GM21390 (cell line): ENCODE results near the gene ABTB2.
"Not testable (repeated sequence)": the region's sequence is repeated elsewhere in the genome, so short reads cannot be mapped to it uniquely, and the experiment has no call there.

Experiments used
- ATAC-seq: cut with Tn5 transposase; IDR thresholded peaks from one replicate; pipeline ENCODE4 v1.9.1; 2021; ENCODE audit not compliant: unreplicated experiment

The ABTB2 gene

DNA sequence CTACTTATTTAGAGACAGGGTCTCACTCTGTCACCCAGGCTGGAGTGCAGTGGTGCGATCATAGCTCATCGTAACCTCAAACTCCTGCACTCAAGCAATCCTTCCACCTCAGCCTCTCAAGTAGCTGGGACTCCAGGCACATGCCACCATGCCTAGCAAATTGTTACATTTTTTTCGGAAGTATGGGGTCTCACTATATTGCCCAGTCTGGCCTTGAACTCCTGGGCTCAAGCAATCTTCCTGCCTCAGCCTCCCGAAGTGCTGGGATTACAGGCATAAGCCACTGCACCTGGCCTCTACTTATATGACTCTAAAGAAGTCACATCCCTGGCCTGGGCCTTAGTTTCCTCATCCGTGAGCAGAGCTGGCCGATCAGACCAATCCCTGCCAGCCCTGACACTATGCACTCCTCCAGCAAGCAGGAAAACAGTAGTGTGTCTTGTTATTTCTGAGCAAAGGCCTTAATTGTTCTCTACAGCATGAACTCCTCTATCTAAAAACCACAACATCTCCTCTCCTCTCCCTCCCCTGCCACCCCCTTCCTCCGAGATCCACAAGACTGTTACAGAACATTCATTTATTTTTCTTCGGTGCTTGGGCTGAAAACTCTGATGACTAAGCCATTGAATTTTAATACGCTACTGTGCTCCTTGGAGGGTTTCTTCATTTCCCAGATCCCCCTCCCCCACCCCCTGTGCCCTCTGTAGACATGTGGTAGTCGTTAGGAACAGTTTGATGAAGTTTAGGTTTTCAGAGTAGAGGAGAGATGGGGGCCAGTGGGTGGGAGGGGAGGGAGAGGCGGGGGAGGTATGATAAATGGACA lies 91.5 kb downstream of the ABTB2 start:
- no peak for ATAC-seq

DNA sequence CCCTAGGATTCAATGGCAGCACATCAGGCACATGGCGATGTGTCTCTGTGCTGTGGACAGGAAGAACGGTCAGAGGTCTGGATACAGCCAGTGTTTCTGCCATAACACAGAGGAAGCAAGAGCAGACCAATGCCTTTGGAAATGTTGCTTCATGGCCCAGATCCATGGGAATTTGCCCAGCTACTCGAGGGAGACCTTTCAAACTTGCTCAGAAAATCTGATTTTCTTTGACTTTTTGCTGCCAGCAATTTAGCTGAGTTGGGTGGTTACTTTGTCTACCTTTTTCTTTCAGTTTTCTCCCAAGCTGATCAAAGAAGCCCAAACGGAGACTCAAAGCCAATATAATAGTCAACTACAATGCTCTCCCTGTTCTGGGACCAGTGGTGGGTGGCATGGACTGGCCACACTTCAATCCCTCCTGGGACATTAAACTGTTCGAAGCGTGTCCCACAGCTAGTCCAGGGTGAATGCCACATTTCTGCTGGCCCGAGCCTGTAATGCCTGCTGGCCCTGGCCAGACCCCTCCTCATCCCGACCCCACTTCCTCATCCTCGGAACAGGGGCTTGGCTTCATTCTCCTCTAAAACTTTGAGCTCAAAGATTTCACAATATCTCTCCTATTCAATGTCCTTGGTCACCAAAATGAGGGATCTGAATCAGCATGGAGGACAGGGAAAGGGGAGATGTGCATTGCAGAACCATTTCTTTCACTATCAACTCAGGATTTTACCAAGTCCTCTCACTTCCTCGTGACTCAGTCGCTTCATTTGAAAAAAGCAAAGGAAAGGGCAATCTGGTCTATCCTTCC lies 93.3 kb downstream of the ABTB2 start:
- no peak for ATAC-seq

DNA sequence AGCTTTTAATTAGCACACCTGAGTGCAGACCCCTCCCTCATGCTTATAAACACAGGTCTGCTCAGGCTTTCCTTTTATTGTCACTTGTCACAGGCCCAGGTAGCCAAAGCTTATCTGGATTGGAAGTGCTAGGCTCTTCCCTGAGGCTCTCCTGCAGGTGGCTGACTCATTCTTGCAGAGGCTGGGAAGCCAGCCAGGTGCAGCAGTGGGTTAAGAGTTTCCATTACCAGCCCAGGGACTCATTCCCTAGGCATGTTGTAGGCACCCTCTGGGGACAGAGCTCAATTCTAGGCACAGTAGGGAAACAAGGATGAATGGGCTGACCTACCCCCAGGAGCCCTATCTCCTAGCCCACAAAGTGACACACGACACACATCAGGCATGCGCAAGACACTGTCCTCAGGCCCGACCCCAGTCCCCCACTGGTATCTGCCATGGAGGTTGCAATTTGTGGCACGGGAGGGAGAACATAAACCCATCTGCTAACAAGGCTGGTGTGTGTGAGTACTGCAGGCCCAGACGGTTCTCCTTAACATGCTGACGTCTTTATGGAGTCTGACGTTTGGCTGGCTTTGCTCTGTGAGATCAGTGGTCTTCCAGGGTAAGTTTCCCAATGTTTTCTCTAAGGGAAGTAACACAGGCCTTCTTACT lies 94.2 kb downstream of the ABTB2 start:
- no peak for ATAC-seq

DNA sequence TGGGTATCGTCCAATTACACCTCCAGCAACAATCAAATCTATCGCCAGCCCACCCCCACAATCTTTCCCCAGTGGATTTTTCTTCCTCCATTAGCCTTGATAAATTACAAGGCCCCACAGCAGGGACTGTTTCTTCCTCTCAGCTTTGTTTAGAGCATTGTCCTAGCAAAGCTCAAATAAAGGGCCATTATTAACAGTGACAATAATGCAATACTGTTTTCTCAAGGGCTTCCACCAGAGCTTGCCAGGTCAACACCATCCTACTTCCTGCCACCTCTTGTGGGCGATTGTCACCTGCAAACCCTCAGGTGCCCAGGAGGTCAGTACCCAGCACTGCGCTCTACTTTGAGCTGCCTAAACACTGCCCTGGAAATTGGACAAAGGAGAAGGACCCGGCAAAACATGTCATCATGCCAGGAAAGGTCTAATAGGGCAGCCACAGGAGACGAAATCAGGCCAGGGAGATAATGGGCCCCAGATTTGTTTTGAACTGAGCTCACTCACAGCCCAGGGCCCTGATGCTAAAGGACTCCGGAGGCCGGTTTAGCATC lies 95.2 kb downstream of the ABTB2 start:
- no peak for ATAC-seq

DNA sequence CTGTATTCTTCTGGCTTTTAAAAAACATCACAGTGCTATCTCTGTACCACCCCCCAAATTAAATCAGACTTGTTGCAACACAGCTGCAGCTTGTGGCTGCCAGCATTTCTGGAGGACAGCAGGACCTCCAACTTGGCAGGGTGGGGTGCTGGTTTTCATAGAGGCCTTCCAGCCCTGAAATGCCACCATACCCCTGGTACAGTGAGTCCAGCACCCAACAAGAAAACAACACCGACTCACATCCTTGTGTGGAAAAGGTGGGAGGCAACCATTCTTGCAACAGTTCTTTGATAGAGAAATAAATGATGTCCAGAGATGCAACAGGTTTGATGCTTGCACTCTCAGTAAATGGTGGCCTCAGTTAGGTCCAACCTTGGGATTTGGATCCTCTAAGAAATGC lies 96.0 kb downstream of the ABTB2 start:
- no peak for ATAC-seq

DNA sequence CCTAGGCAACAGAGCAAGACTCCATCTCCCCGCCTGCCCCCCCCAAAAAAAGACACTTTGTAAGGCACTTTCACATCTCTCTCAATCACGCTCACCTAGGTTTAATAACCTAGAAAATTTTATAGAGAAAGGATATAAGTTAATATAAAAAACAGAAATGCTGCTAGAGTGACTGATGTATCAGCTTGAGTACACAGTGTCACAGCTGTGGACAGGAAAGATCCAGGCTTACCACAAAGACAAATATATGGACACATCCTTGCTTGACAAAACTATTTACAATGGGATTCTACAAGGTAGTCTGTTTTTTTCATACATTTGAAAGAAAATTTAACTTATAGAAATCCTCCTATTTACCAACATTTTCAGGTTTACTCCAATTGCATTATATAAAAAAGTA lies 96.7 kb downstream of the ABTB2 start:
- ATAC-seq = no peak

DNA sequence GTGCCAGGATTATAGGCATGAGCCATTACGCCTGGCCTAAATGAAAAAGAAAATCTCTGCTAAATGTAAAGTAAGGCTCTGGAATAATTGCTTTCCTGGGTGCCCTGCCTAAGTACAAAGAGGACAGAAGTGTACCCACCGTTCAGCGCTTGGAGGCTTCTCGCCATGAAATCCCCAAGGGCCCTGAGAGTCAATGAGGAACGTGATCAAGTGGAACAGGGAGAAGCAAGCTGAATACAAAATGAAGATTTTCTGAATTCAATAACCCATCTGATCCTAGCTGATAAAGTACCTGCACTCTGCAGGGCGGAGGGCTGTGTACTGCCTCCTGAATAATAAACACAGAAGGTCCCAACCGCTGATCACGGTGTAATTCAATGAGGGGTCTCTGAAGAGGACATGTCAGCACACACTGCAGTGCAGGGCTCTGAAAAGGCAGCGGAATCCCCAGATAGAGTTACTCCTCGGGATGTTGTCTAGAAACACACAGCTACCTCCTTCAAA lies 97.7 kb downstream of the ABTB2 start:
- no peak for ATAC-seq

DNA sequence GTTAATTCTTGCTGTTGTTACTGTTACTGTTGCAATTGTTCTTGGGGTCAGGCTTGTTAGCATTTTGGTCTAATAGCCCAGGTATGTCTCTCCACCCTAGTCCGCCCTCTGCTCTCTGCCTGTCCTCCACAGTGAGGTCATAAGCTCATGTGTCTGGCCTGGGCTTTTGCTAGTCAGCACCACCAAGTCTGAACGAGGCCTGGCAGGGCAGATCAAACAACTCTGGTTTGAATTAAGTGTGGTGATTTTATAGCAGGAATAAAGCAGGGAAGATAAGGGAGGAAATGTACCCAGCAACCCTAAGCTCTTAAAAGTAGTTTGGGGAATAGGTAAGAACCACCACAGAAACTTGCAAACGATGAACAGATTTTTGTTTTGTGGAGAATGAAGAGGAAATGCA lies 98.7 kb downstream of the ABTB2 start:
- no peak for ATAC-seq

DNA sequence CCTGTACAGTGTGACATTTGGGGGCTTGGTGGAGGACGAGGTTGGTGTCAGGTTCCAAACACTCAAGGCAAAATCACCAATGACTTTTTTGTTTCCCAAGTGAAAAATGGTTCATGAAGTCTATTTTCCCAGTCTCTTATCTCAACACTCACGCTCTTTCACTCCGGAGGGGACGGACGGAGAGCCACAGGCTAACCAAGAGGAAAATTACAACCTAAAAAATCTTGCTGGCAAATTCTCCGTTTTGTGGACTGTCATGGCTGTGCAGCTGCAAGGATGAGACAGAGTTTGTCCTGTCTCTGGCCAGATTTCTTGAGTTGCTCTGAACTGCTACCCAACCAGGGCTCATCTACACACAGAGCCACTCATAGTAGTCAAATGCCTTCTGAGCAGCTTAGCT lies 101.2 kb downstream of the ABTB2 start:
- no peak for ATAC-seq

DNA sequence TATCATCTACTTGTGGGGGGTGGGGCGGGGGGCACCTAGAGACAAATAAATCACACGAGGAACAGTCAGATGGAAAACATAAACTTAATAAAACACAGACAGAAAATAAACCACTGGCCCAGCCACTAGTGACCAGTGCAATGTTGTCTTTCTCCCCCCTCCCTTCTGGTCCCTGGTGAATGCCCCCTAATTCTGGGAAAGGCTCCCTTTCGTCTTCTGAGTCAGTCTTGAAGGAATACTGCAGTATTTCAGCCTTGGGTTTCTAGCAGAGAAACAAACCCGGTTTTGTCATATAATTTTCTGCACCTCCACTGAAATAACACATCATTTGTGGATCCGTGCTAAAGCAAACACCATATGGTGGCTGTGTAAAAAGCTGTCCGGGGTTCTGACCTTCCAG lies 101.7 kb downstream of the ABTB2 start:
- no peak for ATAC-seq

DNA sequence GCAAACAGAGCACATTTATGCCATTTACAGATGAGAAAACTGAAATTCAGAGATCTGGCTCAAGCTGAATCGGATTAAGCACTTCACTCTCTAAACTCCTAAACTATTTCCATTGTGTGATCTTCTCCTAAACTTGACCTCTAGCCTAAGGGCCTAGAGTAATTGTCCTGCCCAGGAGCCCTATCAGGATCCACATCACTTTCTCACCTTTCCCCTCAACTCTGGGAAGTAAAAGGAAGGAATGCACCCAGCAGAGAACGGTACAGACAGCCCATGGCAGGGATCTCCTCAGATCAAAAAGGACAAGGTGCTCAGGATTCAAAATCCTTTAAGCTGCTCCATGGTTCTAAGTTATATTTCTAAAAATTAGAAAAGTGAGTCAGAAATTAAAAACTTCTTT lies 102.7 kb downstream of the ABTB2 start:
- ATAC-seq = no peak

DNA sequence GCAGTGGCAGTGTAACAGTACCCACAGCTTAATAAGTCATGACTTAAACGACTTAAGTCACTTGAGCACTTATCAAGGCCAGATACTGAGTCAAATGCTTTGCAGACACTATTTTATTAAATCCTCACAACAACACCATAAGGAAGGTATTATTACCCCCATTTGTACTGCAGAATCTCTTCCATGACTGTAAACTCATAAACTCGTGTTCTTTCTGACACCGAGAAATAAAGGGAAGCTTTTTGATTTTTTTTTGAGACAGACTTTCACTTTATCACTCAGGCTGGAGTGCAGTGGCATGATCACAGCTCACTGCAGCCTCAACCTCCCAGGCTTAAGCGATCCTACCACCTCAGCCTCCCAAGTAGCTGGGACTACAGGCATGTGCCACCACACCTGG lies 103.8 kb downstream of the ABTB2 start:
- no peak for ATAC-seq

DNA sequence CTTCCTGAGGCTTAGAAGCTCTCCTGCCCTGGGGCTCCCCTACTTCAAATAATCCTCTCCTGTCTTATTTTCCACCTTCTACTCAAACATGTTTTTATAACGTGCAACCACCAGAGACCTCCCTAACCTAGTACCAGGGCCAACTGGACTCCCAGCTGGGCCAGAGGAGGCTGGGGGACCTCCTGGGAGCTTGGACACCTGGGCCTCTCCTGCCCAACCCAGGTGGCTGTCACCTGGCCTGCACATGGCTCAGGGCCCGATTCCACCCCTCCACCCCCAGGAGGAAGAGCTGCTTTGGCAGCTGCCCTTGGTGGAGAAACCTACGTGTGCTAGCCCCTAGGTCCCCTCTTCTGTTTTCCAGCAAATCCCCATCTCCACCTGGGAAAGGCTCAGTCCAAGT lies 105.2 kb downstream of the ABTB2 start:
- ATAC-seq = no peak

DNA sequence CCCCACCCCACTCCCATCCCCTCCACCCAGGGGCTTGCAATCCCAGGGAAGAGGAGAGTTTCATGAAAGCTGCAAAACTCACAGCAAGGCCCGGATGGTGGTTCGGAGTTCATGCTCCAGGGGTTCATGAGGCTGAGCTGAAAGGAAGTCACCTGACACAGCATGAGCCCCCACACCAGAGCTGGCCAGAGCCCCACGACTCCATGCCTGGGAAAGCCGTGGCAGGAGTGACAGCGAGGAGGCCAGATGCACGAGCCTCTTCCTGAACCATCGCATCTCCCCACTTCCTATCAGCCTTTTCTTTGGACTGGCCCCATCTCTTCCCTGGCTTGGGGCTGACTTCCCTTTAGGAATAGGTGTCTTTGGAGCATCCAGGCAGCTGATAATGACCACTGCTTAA lies 105.8 kb downstream of the ABTB2 start:
- no peak for ATAC-seq

DNA sequence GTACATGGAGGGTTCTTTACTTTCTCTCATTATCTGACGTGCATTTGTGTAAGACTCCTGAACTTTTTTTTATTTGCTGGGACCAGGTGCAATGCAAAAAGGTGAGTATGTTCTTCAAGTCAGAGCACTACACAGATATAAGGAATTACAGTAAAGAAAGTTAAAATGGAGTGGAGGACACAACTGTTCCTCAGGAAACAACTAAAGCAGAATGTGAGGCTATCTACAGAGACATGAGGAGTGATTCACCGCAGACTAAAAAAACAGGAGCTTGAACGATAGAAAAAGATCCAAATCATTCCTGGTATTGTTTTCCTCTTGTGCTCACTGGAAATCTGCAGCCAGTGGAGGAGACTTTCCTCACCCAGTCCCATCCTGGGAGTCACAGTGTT lies 106.2 kb downstream of the ABTB2 start:
- no peak for ATAC-seq

DNA sequence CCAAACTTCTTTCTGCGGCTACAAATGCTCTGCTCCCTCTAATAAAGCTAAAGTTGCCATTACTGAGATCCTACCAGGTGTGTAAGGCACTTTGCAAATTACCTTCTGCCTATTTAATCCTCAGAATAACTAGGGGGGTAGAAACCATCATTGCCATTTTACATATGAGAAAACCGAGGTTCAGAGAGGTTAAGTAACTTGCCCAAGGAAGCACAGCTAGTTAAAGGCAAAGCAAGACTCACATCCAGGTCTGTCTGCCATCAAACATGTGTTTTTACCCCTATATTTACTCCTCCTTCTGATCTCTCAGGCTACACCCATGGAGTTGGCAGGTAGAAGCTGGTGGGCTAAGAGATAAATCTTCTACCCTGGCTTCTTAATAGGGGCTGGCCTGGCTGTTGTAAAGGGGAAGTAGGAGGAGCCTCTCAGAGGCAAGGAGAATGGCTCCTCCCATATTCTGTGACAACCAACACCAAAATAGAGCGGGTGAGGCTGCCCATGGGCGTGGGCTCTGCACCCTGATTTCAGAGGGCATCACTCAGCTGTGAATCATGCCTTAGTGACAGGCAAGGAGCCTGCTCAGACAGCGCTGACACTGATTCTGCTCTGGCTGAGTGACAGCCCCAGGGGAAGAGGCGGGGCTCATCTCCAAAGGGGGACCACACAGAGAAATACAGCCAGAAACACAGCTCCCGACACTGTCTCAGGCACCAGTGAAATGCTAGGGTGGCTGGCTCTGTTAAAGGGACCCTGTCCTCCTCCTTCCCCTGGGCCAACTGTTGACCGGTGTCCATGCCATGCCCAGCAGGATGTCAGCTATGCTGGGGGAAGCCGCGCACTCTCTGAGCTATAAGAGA lies 106.8 kb downstream of the ABTB2 start:
- peak; percentile 73 for ATAC-seq

DNA sequence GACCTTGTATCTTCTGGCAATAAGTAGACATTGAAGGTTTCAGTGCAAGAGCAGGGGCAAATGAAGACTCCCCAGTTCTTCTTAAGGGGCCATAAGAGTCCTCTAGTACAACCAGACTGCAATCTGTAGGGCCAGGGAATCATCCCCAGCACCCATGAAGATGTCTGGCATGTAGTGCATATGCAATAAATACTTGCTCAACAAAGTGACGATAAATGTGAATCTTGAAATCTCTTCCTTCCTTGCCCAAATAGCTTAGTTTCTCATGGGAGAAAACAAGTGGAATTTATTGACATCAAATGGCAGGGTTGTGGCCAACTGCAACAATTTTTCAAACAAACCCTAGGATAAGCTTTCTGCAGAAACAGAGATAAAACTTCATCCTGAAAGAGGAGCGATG lies 107.6 kb downstream of the ABTB2 start:
- ATAC-seq = no peak

DNA sequence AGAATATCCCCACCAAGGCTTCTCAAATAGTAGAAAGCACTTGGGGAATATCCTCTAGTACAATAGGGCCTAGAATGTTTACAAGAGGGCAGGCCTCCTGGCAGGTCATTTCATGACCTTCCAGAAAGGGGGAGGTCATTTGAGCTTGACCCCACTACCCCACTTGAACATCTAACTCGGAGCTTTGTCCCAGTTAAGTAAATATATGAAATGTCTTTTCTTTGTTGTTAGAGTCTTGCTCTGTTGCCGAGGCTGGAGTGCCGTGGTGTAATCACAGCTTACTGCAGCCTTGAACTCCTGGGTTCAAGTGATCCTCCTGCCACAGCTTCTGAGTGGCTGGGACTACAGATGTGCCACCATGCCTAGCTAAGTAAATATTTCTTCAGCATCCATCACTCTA lies 108.4 kb downstream of the ABTB2 start:
- ATAC-seq = no peak

DNA sequence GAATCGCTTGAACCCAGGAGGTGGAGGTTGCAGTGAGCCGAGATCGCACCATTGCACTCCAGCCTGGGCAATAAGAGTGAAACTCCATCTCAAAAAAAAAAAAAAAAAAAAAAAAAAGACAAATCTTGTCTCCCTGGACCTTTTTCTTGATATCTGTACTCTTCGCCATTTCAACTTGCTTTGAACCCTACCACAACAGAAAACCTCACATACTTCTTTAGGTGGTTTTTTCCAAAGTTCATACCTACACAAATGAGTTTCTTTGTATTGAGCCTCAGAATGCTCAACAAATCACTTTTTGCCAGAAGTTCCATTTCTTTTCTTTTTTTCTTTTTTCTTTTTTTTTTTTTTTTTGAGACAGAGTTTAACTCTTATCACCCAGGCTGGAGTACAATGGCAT lies 111.3 kb downstream of the ABTB2 start:
- ATAC-seq = not testable (repeated sequence)

DNA sequence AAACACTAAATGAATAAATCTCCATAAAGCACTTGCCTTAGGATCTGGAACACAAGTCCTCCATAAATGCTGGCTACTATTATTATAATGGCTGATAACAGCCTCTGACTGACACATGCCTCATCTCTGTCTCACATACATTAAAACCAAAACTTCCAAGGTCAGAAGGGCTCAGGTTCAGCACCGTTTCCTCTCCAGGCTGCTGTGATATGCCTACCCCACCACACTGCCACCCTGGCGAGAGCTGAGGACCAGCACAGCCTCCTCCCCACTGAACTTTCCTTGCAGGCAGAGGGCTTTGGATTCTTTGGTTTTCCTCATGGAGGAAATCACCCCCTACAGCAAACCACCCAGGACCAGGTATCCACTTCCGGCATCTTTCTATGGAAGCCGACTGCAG lies 112.8 kb downstream of the ABTB2 start:
- ATAC-seq = no peak
